PFSK-1 (cell line): ENCODE results near the gene POLD1. TPM values are rescaled to one million over a fixed set of nuclear protein-coding genes. Genes with fewer than 3 reads are reported as not detected.

Experiments
- FOXP2 ChIP-seq: optimal IDR thresholded peaks from 2 replicates; pipeline ENCODE3; 2011; ENCODE audit warnings: borderline replicate concordance, control low read depth, inconsistent platforms; ENCODE audit not compliant: insufficient read depth; ENCODE audit errors: extremely low read length, extremely low read depth
- POLR2AphosphoS5 ChIP-seq: IDR thresholded peaks from 2 replicates; pipeline ENCODE4 v1.6.1; 2012; ENCODE audit warnings: low read depth, mild to moderate bottlenecking, control low read depth, low read length, moderate library complexity
- REST ChIP-seq, 2 experiments: IDR thresholded peaks; 2 replicates each; pipeline versions ENCODE4 v1.6.1 to v1.8.0; 2011 to 2012; ENCODE audit warnings: low read depth in 2 of 2, low read length in 2 of 2, control low read depth in 1 of 2, inconsistent platforms in 1 of 2, mild to moderate bottlenecking in 1 of 2, moderate library complexity in 1 of 2; ENCODE audit not compliant: insufficient read depth in 1 of 2
- SIN3A ChIP-seq: IDR thresholded peaks from 2 replicates; pipeline ENCODE4 v1.6.1; 2012; ENCODE audit warnings: mild to moderate bottlenecking, low read length, moderate library complexity, borderline replicate concordance; ENCODE audit not compliant: insufficient read depth
- TAF1 ChIP-seq: IDR thresholded peaks from 2 replicates; pipeline ENCODE4 v1.6.1; 2012; ENCODE audit warnings: low read length, control low read depth, borderline replicate concordance; ENCODE audit not compliant: insufficient read depth
- polyA plus RNA-seq: library from polyadenylated mRNA; unstranded; fragments of >200 nt; gene quantifications from one replicate; pipeline ENCODE4 v1.2.1, GENCODE V29; 2012; ENCODE audit warnings: low read depth, missing spikeins; ENCODE audit not compliant: insufficient read length

The POLD1 gene
- 77.0 TPM for polyA plus RNA-seq

- TF ChIP-seq REST (IDR thresholded peaks at IDR 0.05; ENCODE audit: insufficient read depth in 1 of 2, low read depth in 2 of 2, low read length in 2 of 2) (no peak), TAF1 (peak; percentile 58; the same call in 1 of the 2 replicates), SIN3A (peak; percentile 67; the same call in 1 of the 2 replicates), FOXP2 (peak; percentile 41), POLR2AphosphoS5 (peak; percentile 80; the same call in 1 of the 2 replicates)
These were observed at the start of gene POLD1 for GRCh38 chr19:50383852-50384684. Gene POLD1, plus strand, starts transcription at chr19:50384347. Its CDS starts 14,505 bp downstream, at chr19:50398852.

- TF ChIP-seq SIN3A (no peak), POLR2AphosphoS5 (no peak), TAF1 (no peak), FOXP2 (no peak), REST (IDR thresholded peaks at IDR 0.05; ENCODE audit: insufficient read depth in 1 of 2, low read depth in 2 of 2, low read length in 2 of 2) (no peak)
These were observed 49.3 kb upstream of the POLD1 start for GRCh38 chr19:50334741-50335421.

GRCh38 chr19:50340331-50340730, 43.8 kb upstream of the POLD1 start:
- no peak for TF ChIP-seq TAF1
- TF ChIP-seq REST (IDR thresholded peaks at IDR 0.05; ENCODE audit: insufficient read depth in 1 of 2, low read depth in 2 of 2, low read length in 2 of 2) = no peak
- TF ChIP-seq SIN3A = no peak
- TF ChIP-seq FOXP2 = no peak

GRCh38 chr19:50341091-50341564, 43.0 kb upstream of the POLD1 start:
- no peak for TF ChIP-seq REST (IDR thresholded peaks at IDR 0.05; ENCODE audit: insufficient read depth in 1 of 2, low read depth in 2 of 2, low read length in 2 of 2)
- TF ChIP-seq SIN3A = no peak
- no peak for TF ChIP-seq FOXP2
- TF ChIP-seq TAF1 = no peak
- no peak for TF ChIP-seq POLR2AphosphoS5
